Measurements from ENCODE around the gene CAMSAP1. TPM values are rescaled to one million over a fixed set of nuclear protein-coding genes. Genes with fewer than 3 reads are reported as not detected.
A peak's percentile ranks its signal among the peaks of the same experiment; 100 is the strongest.

Gene CAMSAP1
- total RNA-seq, 1 donor from 2014 or later: 80.8 TPM

GRCh38 chr9:135880438-135880837 lies 26.9 kb downstream of the CAMSAP1 start:
- no peak for DNase-seq (ENCODE audit: low read depth, low spot score)
- Mint-ChIP-seq H3K4me3 (no peak overlapping the region), H3K36me3 (ENCODE audit: low read depth) (no peaks in the 10 kb centered on the region), H3K27me3 (ENCODE audit: low read depth) (no peaks in the 10 kb centered on the region), H3K9me3 (no peaks in the 10 kb centered on the region), H3K4me1 (peaks cover 56% of the 10 kb centered on the region), H3K27ac (ENCODE audit: unreplicated experiment) (no peak overlapping the region)
- TF ChIP-seq CTCF (conservative IDR thresholded peaks at IDR 0.05): no peak

- peaks cover 50% of the 10 kb centered on the region for H3K4me1 Mint-ChIP-seq
Measured at GRCh38 chr9:135879619-135880018, 27.7 kb downstream of the CAMSAP1 start.

GRCh38 chr9:135879237-135879601 lies 28.1 kb downstream of the CAMSAP1 start:
- H3K27ac Mint-ChIP-seq (ENCODE audit: unreplicated experiment): no peak overlapping the region
- H3K4me1 Mint-ChIP-seq: peaks cover 46% of the 10 kb centered on the region
- H3K4me3 Mint-ChIP-seq: no peak overlapping the region
- H3K27me3 Mint-ChIP-seq (ENCODE audit: low read depth): no peaks in the 10 kb centered on the region
- no peak for DNase-seq (ENCODE audit: low read depth, low spot score)
- H3K9me3 Mint-ChIP-seq: no peaks in the 10 kb centered on the region
- H3K36me3 Mint-ChIP-seq (ENCODE audit: low read depth): no peaks in the 10 kb centered on the region
- no peak for TF ChIP-seq CTCF (conservative IDR thresholded peaks at IDR 0.05)

More at GRCh38 chr9:135879619-135880018, 27.7 kb downstream of the CAMSAP1 start:
- DNase-seq (ENCODE audit: low read depth, low spot score): no peak
- H3K27ac Mint-ChIP-seq (ENCODE audit: unreplicated experiment): peak overlapping the region; percentile 31
- no peaks in the 10 kb centered on the region for H3K36me3 Mint-ChIP-seq (ENCODE audit: low read depth)
- no peaks in the 10 kb centered on the region for H3K27me3 Mint-ChIP-seq (ENCODE audit: low read depth)
- no peaks in the 10 kb centered on the region for H3K9me3 Mint-ChIP-seq
- no peak overlapping the region for H3K4me3 Mint-ChIP-seq
- no peak for TF ChIP-seq CTCF (conservative IDR thresholded peaks at IDR 0.05)

GRCh38 chr9:135878528-135879236 lies 28.7 kb downstream of the CAMSAP1 start:
- H3K9me3 Mint-ChIP-seq: no peaks in the 10 kb centered on the region
- peaks cover 44% of the 10 kb centered on the region for H3K4me1 Mint-ChIP-seq
- TF ChIP-seq CTCF (conservative IDR thresholded peaks at IDR 0.05): no peak
- H3K27me3 Mint-ChIP-seq (ENCODE audit: low read depth): no peaks in the 10 kb centered on the region
- peak overlapping the region; percentile 36 for H3K27ac Mint-ChIP-seq (ENCODE audit: unreplicated experiment)
- no peak for DNase-seq (ENCODE audit: low read depth, low spot score)
- no peak overlapping the region for H3K4me3 Mint-ChIP-seq
- no peaks in the 10 kb centered on the region for H3K36me3 Mint-ChIP-seq (ENCODE audit: low read depth)

- no peaks in the 10 kb centered on the region for H3K36me3 Mint-ChIP-seq (ENCODE audit: low read depth)
- H3K4me3 Mint-ChIP-seq: no peak overlapping the region
- no peak overlapping the region for H3K27ac Mint-ChIP-seq (ENCODE audit: unreplicated experiment)
- H3K27me3 Mint-ChIP-seq (ENCODE audit: low read depth): no peaks in the 10 kb centered on the region
- no peak for DNase-seq (ENCODE audit: low read depth, low spot score)
- TF ChIP-seq CTCF (conservative IDR thresholded peaks at IDR 0.05): no peak
- peaks cover 41% of the 10 kb centered on the region for H3K4me1 Mint-ChIP-seq
- no peaks in the 10 kb centered on the region for H3K9me3 Mint-ChIP-seq
Measured at GRCh38 chr9:135877791-135878527, 29.4 kb downstream of the CAMSAP1 start.
